B cell (primary cell): ENCODE results near the gene MUC21.

ENCODE experiments used
- CTCF ChIP-seq: fragments of 200-600 bp; IDR thresholded peaks from one replicate; pipeline ENCODE4 v1.8.0; 2022; ENCODE audit warnings: antibody characterized with exemption, mild to moderate bottlenecking
- EZH2 ChIP-seq: IDR thresholded peaks from 2 replicates; pipeline ENCODE4 v1.6.1; 2012; ENCODE audit warnings: borderline replicate concordance, low read depth, mild to moderate bottlenecking, moderate library complexity, low read length; ENCODE audit not compliant: insufficient read depth, poor library complexity, severe bottlenecking

- TF ChIP-seq CTCF = no peak
- no peak for TF ChIP-seq EZH2
These were observed 10.7 kb upstream of the MUC21 start for GRCh38 chr6:30972816-30973215.
